Sigmoid colon (tissue), 4 donors: ENCODE data around the gene GOT1.

Experiments used
- EP300 ChIP-seq, 4 donors: sonication (generic); formaldehyde crosslinking; IDR thresholded peaks; one replicate each; pipeline ENCODE4 v1.6.1; 2017; ENCODE audit warnings: antibody characterized with exemption in 4 of 4
- POLR2A ChIP-seq, 2 donors: fragments of 450-650 bp; IDR thresholded peaks; one replicate each; pipeline ENCODE4 v1.6.1; 2016; ENCODE audit warnings: antibody characterized with exemption in 2 of 2, mild to moderate bottlenecking in 2 of 2, moderate library complexity in 2 of 2
- POLR2AphosphoS5 ChIP-seq, 4 donors: sonication (generic); formaldehyde crosslinking; IDR thresholded peaks; one replicate each; pipeline ENCODE4 v1.6.1; 2017; ENCODE audit warnings: antibody characterized with exemption in 4 of 4
- TF ChIP-seq, protein P1 (sequence below), 4 experiments: fragments of 450-650 bp in 3 of 4; fragments of 200-600 bp in 1 of 4; IDR thresholded peaks; one replicate each; pipeline ENCODE4 v1.5.1; 2016 to 2019; ENCODE audit warnings: antibody characterized with exemption in 4 of 4, mild to moderate bottlenecking in 3 of 4, moderate library complexity in 2 of 4

DNA sequence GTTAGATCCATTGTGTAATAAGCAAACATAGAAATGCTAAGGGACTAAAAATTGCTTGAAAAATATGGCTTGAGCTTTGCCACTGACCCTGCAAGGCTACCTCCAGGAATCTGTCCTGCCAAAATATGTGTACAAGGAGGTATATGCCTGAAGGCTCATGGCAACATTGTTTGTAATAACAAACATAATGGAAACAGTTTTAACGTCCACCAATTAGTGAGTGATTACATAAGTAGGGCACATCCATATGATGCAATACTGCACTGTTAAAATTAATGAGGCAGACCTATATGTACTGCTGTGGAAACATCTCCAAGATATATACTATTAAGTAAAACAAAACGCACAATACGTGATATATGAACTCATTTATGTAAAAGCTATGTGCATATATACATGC is 13.1 kb upstream of the GOT1 start:
- TF ChIP-seq, protein P1, sequence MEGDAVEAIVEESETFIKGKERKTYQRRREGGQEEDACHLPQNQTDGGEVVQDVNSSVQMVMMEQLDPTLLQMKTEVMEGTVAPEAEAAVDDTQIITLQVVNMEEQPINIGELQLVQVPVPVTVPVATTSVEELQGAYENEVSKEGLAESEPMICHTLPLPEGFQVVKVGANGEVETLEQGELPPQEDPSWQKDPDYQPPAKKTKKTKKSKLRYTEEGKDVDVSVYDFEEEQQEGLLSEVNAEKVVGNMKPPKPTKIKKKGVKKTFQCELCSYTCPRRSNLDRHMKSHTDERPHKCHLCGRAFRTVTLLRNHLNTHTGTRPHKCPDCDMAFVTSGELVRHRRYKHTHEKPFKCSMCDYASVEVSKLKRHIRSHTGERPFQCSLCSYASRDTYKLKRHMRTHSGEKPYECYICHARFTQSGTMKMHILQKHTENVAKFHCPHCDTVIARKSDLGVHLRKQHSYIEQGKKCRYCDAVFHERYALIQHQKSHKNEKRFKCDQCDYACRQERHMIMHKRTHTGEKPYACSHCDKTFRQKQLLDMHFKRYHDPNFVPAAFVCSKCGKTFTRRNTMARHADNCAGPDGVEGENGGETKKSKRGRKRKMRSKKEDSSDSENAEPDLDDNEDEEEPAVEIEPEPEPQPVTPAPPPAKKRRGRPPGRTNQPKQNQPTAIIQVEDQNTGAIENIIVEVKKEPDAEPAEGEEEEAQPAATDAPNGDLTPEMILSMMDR (IDR thresholded peaks at IDR 0.05): no peak
- TF ChIP-seq POLR2AphosphoS5 (IDR thresholded peaks at IDR 0.05) (no peak), POLR2A (IDR thresholded peaks at IDR 0.05) (no peak), EP300 (IDR thresholded peaks at IDR 0.05) (no peak)
